ENCODE measurements around the gene NF1.

GRCh38 chr17:31394544-31394943 is 299.8 kb downstream of the NF1 start:
- TF ChIP-seq, protein P1, sequence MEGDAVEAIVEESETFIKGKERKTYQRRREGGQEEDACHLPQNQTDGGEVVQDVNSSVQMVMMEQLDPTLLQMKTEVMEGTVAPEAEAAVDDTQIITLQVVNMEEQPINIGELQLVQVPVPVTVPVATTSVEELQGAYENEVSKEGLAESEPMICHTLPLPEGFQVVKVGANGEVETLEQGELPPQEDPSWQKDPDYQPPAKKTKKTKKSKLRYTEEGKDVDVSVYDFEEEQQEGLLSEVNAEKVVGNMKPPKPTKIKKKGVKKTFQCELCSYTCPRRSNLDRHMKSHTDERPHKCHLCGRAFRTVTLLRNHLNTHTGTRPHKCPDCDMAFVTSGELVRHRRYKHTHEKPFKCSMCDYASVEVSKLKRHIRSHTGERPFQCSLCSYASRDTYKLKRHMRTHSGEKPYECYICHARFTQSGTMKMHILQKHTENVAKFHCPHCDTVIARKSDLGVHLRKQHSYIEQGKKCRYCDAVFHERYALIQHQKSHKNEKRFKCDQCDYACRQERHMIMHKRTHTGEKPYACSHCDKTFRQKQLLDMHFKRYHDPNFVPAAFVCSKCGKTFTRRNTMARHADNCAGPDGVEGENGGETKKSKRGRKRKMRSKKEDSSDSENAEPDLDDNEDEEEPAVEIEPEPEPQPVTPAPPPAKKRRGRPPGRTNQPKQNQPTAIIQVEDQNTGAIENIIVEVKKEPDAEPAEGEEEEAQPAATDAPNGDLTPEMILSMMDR (IDR thresholded peaks at IDR 0.05): no peak
- TF ChIP-seq POLR2A (IDR thresholded peaks at IDR 0.05): no peak

Measured in testis (tissue), 2 donors.